ENCODE data around the gene RHOD. TPM values are rescaled to one million over a fixed set of nuclear protein-coding genes. Genes with fewer than 3 reads are reported as not detected.

Gene RHOD
- polyA plus RNA-seq, 1 of the 3 experiments (the other 2 are of a cell fraction): not detected

- Histone ChIP-seq H3K9me2 (no peaks in the 10 kb centered on the region), H3K4me2 (no peak overlapping the region), H3K27ac (ENCODE audit: low read depth in 2 of 2, low read length in 1 of 2) (no peak overlapping the region), H3K27me3 (ENCODE audit: insufficient read depth) (no peaks in the 10 kb centered on the region), H3K9me3 (no peaks in the 10 kb centered on the region), H3K9ac (no peak overlapping the region), H3K36me3 (replicated peaks in 1 of 2; ENCODE audit: control insufficient read depth in 1 of 2, insufficient read depth in 2 of 2, low read length in 1 of 2) (no peaks in the 10 kb centered on the region), H3F3A (replicated peaks; ENCODE audit: insufficient read depth) (peaks cover 5% of the 10 kb centered on the region), H3K79me2 (ENCODE audit: insufficient read depth) (no peaks in the 10 kb centered on the region), H2AFZ (ENCODE audit: low read depth) (no peak overlapping the region), H3K4me3 (ENCODE audit: low read depth in 2 of 2, low read length in 1 of 2) (no peak overlapping the region), H4K20me1 (ENCODE audit: insufficient read depth) (no peaks in the 10 kb centered on the region), H3K4me1 (ENCODE audit: control insufficient read depth in 1 of 2, insufficient read depth in 2 of 2, low read depth in 1 of 2, low read length in 1 of 2) (peaks cover 8 to 13% of the 10 kb centered on the region in 2 experiments; a peak in 2 of 4 replicates)
- TF ChIP-seq GATA2 (CRISPR knock-in tag; IDR thresholded peaks at IDR 0.05): no peak
- TF ChIP-seq EZH2phosphoT487 (IDR thresholded peaks at IDR 0.05; ENCODE audit: borderline replicate concordance, low read depth): no peak
- TF ChIP-seq, protein P1, sequence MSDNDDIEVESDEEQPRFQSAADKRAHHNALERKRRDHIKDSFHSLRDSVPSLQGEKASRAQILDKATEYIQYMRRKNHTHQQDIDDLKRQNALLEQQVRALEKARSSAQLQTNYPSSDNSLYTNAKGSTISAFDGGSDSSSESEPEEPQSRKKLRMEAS (IDR thresholded peaks at IDR 0.05; ENCODE audit: low read depth): no peak
- TF ChIP-seq RXRA (IDR thresholded peaks at IDR 0.05; ENCODE audit: borderline replicate concordance, low read depth): no peak
- TF ChIP-seq SIN3A (IDR thresholded peaks at IDR 0.05; ENCODE audit: borderline replicate concordance, low read depth, low read length): no peak
- TF ChIP-seq MEF2A (IDR thresholded peaks at IDR 0.05; ENCODE audit: borderline replicate concordance, low read depth): no peak
- TF ChIP-seq YY1 (IDR thresholded peaks at IDR 0.05; ENCODE audit: low read depth): no peak
- no peak for TF ChIP-seq FOXJ3 (CRISPR knock-in tag; IDR thresholded peaks at IDR 0.05)
- TF ChIP-seq NFIC (IDR thresholded peaks at IDR 0.05; ENCODE audit: borderline replicate concordance): no peak
- no peak for TF ChIP-seq RAD21 (IDR thresholded peaks at IDR 0.05; ENCODE audit: low read length)
- 92% methylated on average over 1 of the region's 1 CpG for WGBS (ENCODE audit: low lambda C conversion rate)
- DNase-seq: no peak
- POLR2A ChIA-PET: no interaction called here
- CTCF ChIA-PET: interaction anchor here (0.9 to 1.3 kb wide), 2 partner anchors 29 to 432 kb away, joined by 3 to 4 read pairs; partner anchors contain the start of gene CCDC87
These were observed 31.7 kb upstream of the RHOD start for GRCh38 chr11:67024966-67025365.

DNA sequence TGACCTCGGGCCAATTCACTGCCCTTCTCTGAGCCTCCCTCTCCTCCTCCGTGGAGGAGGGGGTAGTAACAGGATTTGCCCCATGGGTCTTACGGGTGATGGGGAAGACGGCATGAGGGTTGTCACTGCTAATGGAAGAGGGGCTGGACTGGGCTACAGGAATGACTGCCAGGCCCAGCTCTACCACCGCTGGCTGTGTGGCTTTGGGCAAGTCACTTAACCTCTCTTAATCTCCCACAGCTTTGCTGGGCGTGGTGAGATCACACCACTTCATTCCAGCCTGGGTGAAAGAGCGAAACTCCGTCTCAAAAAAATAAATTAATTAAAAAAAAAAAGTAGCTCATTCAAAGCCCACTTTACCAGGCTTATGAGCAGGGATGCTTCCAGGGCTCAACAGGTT is 30.9 kb upstream of the RHOD start:
- no peak for DNase-seq
- no peak for TF ChIP-seq NRF1 (IDR thresholded peaks at IDR 0.05; ENCODE audit: low read depth, low read length)
- TF ChIP-seq, protein P2, sequence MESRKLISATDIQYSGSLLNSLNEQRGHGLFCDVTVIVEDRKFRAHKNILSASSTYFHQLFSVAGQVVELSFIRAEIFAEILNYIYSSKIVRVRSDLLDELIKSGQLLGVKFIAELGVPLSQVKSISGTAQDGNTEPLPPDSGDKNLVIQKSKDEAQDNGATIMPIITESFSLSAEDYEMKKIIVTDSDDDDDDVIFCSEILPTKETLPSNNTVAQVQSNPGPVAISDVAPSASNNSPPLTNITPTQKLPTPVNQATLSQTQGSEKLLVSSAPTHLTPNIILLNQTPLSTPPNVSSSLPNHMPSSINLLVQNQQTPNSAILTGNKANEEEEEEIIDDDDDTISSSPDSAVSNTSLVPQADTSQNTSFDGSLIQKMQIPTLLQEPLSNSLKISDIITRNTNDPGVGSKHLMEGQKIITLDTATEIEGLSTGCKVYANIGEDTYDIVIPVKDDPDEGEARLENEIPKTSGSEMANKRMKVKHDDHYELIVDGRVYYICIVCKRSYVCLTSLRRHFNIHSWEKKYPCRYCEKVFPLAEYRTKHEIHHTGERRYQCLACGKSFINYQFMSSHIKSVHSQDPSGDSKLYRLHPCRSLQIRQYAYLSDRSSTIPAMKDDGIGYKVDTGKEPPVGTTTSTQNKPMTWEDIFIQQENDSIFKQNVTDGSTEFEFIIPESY (IDR thresholded peaks at IDR 0.05; ENCODE audit: borderline replicate concordance, low read depth): no peak
- TF ChIP-seq GABPA (IDR thresholded peaks at IDR 0.05; ENCODE audit: low read depth): no peak
- Histone ChIP-seq H2AFZ (ENCODE audit: low read depth) (no peak overlapping the region), H3K4me3 (ENCODE audit: low read depth in 2 of 2, low read length in 1 of 2) (no peak overlapping the region), H3K36me3 (replicated peaks in 1 of 2; ENCODE audit: control insufficient read depth in 1 of 2, insufficient read depth in 2 of 2, low read length in 1 of 2) (no peaks in the 10 kb centered on the region), H3K9me3 (no peaks in the 10 kb centered on the region), H3K4me2 (no peak overlapping the region), H3K27ac (ENCODE audit: low read depth in 2 of 2, low read length in 1 of 2) (no peak overlapping the region), H3K9me2 (no peaks in the 10 kb centered on the region), H3K27me3 (ENCODE audit: insufficient read depth) (no peaks in the 10 kb centered on the region), H3K4me1 (ENCODE audit: control insufficient read depth in 1 of 2, insufficient read depth in 2 of 2, low read depth in 1 of 2, low read length in 1 of 2) (peaks cover 8 to 13% of the 10 kb centered on the region in 2 experiments; a peak in 2 of 4 replicates), H3K79me2 (ENCODE audit: insufficient read depth) (no peaks in the 10 kb centered on the region), H3K9ac (no peak overlapping the region), H3F3A (replicated peaks; ENCODE audit: insufficient read depth) (peaks cover 5% of the 10 kb centered on the region), H4K20me1 (ENCODE audit: insufficient read depth) (no peaks in the 10 kb centered on the region)
- ChIA-PET POLR2A (no interaction called here), CTCF (interaction anchor here (0.9 to 1.7 kb wide), 3 partner anchors 28 to 433 kb away, joined by 3 to 5 read pairs (median 4); partner anchors contain the start of gene CCDC87)
- WGBS (ENCODE audit: low lambda C conversion rate): 85% methylated on average over 5 of the region's 8 CpGs

Measured in SK-N-SH (cell line).